SIG-M5 treated with dmso at 0.1 percent for 504 hours (cell line): Measurements from ENCODE around the gene SYCP1.
A peak's percentile ranks its signal among the peaks of the same experiment; 100 is the strongest.
"Not testable (repeated sequence)": the region's sequence is repeated elsewhere in the genome, so short reads cannot be mapped to it uniquely, and the experiment has no call there.

ENCODE experiments used
- DNase-seq: peaks from one replicate; lab custom pipeline; 2025; ENCODE audit not compliant: unreplicated experiment; lab: John Stamatoyannopoulos, UW

SYCP1 gene

DNA sequence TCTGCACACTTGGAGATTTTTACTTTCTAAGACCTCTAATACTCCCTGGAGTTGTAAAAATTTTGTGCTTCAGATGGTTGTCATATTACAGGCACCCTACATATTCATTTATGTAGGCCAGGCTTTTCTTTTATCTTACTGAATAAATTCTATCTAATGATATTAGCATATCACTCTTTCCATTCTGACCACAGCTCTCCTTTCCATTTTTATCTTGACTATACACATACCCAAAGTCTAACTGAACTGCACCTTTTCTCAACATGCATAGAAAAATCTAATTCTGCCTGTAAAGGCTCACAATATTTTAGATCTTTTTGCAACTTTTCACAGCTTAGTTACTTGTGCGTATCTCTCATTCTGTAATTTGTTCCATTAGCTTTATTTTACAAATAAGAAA, 122.2 kb downstream of the SYCP1 start:
- no peak for DNase-seq

DNA sequence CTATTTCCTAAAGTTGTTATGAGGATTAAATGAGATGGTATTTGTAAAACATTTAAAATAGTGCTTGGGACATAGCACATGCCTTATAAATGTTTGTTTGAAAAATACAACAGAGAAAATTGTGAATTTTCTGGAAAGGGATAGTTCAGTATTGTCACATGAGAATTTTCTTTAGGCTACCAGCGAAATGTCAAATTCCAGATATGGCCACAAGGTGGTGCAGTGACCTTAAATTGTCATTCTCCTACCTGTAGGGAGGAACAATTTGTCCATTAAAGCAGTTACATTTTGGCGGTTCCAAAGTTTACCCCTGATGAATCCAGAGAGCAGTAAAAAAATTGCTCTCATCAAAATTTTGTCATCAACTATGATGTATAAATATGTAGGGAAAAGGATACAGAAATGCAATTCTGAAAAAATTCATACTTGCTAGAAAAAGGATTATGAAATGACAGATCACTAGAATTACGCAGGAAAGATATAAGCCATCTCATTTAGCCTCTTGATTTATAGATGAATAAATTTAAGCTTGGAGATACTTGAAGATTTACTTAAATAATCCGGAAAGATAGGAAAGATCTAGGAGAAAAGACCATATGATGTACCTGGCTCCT, 124.7 kb downstream of the SYCP1 start:
- DNase-seq, result peak; percentile 62

DNA sequence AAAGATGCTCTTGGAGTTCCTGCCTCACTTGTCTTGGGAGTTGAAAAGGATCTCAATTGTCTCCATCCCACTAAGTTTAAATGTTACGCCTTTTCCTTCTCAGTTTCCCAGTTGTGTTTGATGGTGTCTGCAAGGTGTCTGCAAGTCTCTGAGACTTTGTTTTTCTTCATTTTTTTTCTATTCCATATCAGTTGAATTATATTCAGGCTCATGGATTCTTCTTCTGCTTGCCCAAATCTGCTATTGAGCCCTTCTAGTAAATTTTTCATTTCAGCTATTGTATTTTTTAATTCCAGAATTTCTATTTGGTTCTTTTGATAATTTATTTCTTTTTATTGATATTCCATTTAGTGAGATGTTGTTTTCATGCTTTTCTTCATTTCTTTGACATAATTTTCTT, 127.6 kb downstream of the SYCP1 start:
- DNase-seq, result no peak

DNA sequence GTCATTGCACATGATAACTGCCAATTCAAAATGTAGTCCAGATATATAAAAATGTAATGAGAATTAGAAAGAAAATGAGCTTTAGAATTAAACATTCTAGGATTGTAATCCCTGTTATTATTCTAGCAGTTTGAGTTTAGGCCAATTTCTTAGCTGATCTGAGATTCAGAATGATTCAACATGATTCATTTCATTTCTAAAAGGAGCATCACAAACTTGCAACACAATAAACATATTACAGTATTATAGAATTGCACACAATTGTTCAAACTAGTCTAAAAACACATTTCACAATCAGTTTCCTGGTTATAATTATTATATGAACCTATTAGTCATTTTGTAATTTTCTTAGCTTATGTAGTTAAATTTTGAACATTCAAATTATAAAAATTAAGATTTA, 131.6 kb downstream of the SYCP1 start:
- DNase-seq, result no peak

DNA sequence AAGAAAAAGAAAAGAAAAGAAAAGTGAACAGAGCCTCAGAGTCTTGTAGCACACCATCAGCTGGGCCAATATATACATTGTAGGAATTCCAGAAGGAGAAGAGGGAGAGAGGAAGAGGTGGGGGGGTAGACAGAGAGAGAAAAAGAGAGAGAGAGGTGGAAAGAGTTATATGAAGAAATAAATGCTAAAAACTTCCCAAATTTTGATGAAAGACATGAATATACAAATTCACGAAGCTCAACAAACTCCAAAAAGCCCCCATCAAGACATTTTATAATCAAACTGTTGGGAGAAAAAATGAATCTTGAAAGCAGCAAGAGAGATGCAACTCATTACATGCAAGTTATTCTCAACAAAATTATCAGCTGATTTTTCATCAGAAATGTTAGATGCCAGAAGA, 133.4 kb downstream of the SYCP1 start:
- DNase-seq, result no peak

DNA sequence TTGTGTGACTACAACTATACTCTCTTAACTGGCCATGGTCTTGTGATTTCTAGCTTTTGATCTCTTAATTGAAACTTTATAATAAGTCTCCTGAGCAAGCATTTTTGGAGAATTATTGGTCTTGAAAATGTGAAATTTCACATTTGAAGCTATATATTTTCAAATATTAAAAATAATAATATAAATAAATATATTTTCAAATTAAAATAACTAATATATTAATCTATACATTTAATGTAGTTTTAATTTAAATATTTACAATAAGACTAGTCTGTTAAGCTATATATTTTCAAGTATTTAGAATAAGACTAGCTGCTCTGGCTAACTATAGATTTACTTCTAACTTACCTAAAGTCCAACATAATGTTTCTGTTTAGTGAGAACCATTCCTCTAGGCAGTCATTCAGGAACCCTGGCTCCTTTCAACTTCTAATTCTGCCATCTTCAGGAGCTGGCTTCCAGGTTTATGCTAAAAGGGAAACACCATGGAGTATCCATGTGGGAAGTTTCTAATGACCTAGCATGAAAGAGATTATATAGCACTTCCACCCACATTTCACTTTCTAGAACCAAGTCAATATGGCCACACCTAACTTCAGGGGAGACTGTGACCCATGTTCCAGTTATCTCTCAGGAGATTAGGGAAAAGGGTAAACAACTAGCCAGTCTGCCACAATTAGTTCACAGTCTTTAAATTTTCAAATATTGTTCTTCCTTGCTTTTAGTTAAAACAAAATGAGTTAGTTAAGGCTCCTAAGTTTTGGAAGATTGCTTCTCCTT, 143.0 kb downstream of the SYCP1 start:
- DNase-seq, result no peak

DNA sequence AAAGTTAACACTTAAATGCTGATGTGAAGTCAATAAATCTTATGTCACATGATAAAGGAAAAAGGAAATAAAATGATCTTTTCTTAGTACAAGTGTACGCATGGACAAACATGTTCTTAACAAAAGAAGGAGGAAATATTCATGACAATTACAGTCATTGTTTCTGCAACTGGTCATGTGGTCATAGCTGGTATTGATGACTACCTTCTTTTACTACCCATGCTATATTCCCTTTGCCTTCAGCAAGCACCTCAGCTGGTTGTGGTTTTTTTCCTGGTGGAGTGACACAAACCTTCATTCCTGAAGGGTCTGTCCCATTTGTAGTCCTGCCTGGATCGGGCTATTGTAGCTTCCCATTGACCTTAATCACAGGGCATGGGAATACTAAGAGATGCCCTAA, 151.5 kb downstream of the SYCP1 start:
- no peak for DNase-seq

DNA sequence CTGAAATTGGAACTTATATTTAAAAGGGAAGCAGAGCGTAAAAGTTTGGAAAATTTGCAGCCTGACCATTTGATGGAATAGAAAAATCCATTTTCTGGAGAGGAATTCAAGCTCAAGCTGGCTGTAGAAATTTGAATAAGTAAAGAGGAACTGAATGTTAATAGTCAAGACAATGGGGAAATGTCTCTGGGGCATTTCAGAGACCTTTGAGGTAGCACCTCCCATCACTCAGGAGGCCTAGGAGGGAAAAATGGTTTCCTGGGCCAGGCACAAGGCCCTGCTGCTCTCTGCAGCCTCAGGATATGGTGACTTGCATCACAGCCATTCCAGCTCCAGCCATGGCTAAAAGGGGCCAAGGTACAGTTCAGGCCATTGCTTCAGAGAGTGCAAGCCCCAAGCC, 157.3 kb downstream of the SYCP1 start:
- DNase-seq, result peak; percentile 30

DNA sequence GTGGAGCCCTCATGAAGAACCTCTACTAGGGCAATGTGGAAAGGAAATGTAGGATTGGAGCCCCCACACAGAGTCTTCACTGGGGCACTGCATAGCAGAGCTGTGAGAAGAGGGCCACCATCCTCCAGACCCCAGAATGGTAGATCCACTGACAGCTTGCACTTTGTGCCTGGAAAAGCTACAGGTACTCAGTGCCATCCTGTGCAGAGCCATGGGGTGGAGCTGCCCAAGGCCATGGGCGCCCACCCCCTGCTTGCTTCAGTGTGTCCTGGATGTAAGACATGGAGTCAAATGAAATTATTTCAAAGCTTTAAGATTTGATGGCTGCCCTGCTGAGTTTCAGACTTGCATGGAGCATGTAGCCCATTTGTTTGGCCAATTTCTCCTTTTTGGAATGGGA, 157.8 kb downstream of the SYCP1 start:
- no peak for DNase-seq

DNA sequence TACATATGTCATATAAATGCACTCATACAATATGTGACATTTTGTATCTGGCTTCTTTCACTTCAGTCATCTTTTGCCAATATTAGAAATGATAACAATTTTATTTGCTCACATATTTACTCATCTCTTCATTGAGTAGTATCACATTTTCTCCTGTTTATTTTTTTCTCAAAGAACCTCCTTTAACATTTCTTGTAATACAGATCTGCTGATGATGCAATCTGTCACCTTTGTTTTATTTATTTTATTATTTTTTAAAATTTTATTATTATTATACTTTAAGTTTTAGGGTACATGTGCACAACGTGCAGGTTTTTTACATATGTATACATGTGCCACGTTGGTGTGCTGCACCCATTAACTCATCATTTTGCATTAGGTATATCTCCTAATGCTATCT, 159.1 kb downstream of the SYCP1 start:
- no peak for DNase-seq

DNA sequence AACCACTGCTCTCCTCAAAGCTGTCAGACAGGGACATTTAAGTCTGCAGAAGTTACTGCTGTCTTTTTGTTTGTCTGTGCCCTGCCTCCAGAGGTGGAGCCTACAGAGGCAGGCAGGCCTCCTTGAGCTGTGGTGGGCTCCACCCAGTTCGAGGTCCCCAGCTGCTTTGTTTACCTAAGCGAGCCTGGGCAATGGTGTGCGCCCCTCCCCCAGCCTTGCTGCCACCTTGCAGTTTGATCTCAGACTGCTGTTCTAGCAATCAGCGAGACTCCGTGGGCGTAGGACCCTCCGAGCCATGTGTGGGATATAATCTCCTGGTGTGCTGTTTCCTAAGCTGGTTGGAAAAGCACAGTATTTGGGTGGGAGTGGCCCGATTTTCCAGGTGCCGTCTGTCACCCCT, 164.9 kb downstream of the SYCP1 start:
- DNase-seq, result not testable (repeated sequence)

DNA sequence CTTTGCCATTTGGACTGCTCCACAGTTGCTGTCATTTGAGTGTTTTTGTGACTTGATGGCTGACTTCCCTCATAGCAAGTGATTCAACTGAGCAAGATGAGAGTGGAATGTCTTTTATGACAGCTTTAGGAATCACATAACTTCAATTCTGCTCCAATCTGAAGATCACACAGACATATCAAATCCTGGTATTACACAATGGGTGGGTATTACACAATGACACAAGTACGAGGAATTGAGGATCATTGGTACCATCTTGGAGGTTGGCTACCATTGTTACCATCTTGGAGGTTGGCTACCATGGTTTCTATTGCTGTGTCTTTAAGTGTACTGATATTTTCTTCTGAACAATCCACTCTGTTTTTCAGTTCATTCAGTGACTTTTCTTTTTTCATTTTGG, 166.5 kb downstream of the SYCP1 start:
- no peak for DNase-seq

DNA sequence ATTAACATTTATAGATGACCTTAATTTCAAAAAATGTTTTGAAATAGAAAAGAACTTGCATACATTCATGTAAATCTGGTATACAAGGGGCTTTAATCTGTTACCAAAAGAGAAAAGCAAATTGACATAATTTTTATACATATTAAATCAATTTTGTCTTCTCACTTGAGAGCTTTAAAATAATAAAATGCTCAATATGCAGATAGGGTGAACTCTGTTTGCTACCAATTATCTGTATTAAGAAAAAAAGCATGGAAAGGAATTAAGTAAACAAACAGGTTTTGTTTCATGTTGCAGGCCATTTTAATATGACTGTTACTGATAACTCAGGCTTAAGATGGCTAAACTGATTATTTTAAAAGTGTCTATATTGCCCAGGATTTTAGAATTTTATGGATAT, 168.9 kb downstream of the SYCP1 start:
- DNase-seq, result no peak

DNA sequence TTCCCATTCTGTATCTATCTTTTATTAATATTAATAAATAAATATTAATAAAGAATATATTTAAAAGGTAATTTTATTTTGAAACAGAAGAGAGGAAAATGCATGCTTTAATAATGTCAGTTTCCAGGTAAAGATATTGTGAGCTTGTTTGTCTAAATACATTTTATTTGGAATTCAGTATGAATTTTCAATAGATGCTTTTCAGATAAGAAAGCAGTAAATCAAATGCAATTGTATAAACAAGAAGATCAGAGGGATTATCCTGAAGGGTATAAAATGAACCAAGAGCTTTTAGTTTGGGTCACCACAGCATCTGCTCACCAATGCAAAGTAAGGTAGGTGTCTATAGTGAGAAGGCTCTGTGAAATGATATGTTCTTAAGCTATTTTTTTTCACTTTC, 174.9 kb downstream of the SYCP1 start, which contains the start of gene TSHB:
Gene TSHB (plus strand): TSS at position 301 of the 400 bp plus-strand sequence. CDS start 3,537 bp downstream, outside the sequence.
- no peak for DNase-seq

DNA sequence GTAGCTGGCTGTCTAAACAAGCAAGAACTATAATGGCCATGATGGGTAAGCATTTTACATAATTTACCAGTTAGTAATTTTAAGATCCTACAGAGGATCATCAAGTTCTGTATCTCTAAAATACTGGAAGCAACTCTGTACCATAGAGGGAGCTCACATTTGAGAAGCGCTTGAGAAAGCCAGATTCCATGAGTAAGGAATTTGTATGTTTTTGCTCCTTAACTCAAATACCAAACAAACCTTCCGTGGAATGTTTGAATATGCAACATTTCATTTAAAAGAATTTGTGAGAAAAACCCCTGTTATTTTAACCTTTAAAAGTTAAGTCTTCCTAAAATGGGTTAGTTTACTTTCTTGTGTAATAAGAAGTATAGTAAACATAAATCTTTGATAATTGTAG, 176.9 kb downstream of the SYCP1 start:
- no peak for DNase-seq

DNA sequence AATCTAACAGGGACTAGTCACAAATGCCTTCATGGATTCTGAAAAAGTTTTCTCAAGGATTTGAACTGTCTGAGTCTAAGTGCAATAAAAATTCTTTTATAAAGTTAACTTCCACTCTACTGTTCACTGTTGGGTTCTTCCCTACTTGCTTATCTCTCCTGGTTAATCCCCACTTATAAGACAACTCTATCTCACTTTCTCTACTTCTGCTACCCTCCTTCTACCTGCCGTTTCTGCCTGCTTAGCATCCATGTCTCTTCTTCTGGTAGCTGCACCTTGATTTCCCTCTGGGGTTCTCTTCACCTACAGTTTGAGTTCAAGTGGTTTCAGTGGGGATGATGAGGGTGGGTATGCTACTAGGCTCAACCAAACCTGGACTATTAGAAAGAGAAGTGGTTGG, 181.0 kb downstream of the SYCP1 start:
- DNase-seq, result no peak

DNA sequence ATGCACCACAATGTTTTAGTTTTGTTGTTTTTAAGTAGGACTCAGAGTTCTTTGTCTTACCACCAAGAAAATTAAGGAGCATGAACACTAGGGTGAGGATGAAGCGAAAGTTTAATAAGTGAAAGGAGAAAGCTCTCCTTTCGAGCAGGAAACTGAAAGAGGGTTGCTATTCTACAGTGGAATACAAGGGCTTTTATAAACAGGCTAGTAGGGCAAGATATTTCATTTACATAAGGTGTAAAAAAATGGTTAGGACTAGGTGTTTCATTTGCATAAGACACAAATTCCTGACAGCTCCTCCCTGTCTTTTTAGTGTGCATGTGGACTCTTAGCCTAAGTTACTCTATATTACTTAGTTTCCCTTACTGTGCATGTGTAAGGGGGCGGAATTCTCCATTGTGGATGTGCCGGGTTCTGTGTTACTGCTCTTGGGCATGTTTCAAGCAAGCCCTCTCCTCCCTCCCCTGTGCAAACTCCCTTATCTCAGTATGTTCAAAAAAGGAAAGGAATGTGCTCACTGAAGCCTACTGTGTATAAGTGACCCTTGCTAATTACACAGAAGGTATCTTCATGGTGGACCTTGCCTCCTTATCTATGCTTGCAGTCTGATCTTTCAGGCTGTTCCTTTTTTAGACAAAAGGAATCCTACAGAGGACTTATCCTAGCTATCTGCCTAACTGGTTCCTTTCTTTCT, 182.3 kb downstream of the SYCP1 start:
- DNase-seq, result no peak

DNA sequence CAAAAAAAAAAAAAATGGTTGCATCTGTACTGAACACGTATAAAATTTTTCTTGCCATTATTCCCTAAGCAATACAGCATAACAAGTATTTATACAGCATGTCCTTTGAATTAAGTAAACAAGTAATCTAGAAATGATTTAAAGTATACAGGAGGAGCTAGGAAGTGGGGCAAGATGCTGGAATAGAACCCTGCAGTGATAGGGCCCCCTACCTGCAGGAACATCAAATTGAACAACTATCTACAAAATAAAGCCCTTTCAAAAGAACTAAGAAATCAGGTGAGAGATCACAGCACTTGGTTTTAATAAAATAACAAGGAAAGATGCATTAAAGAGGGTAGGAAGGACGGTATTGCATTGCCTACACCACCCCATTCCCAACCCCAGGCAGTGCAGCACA, 185.8 kb downstream of the SYCP1 start:
- no peak for DNase-seq

DNA sequence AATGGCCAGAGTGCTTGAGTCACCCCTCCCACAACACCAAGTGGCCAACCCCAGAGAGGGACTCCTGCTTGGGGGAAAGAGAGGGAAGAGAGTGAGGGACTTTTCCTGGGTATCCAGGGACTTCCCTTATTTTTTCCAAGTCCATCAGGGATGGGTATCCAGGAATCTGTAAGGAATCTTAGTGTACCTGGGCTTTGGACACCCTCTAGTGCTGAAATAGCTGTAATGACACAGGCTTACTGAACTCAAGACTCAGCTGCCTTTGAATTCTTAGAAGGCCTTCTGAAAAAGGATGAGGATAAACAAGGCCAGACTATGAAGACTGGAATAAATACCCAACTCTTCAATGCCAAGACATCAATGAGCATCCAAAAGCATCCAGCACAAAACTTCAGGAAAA, 187.0 kb downstream of the SYCP1 start:
- peak; percentile 56 for DNase-seq
